IPS-11a (cell line): Measurements from ENCODE around the gene GBX1.

Experiments
- H3K4me3 ChIP-seq: one replicate; pipeline ENCODE4 v1.5.1; 2013; ENCODE audit warnings: low read depth, low read length, control low read depth

The GBX1 gene

DNA sequence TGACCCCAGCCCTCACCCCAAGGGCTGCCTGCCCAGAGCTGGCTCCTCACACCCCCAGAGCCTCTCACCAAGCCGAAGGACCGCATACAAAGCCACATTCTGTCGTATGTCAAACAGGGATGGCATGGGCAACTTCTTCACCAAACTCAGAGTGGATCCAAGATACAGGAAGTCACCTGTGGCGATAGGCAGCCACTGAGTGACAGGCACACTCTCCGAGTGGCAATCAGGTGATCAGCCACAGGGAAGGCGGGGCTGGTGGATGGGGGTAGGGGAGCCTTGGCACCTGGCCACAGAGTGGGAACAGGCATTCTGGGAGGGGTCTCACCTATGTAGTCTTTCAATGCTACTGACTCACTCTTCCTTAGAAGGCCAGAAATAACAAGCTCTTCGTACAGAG is 26.7 kb upstream of the GBX1 start:
- no peak overlapping the region for H3K4me3 ChIP-seq

DNA sequence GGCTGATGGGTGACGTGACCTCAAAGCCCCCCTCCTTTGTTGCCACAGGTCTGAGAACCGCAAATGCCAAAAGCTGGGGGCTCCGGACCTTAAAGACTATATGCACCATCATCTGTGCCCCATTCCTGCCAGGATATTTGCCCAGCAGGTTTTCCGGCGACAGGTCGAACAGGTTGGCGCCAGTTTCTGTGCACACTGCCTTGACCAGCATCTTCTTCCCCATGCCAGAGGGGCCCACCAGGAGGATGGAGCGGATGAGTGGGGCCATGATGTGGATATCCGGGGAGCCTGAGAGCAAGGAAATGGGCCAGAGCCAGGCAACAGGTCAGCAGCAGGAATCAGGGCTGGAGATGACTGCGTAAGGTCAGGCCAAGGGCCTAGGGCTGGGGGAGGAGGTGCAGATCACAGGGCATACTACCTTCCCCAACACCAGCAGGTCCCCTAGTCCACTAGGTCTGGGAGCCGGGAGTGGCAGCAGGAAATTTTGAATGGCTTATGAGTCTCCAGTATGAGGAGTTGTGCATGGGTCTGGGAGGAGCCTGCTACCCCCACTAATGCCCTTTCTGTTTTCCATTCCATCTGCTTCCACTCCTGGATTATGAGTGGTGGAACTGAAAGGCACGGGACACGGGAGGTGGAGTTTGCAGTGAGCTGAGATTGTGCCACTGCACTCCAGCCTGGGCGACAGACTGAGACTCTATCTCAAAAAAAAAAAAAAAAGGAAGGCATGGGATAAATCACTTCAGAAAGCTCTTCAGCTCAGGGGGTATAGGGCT is 25.9 kb upstream of the GBX1 start:
- no peak overlapping the region for H3K4me3 ChIP-seq

DNA sequence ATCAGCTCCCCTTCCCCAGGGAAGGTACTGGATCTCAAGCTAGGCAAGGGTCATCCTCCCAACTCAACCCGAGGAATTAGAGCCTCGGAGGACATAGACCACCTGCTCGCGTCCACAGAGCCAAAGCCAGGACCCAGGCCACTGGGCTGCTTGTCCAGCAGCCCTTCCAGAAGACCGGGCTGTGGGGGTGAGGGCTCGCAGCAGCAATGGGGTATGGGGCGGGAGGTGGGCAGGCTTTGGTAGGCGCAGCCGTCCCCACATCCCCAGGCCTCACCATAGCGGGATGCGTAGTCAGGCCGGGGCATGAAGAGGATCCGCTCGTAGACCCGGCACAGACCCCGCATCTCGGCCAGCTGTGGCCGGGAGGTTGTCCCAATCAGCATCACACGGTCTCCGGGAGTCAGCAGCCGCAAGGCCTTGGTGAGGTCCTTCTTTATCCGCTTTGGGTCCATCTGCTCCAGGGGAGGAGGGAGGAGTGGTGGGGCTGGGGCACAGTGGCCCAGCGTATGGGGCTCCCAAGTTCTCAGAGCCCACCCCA is 24.6 kb upstream of the GBX1 start:
- no peak overlapping the region for H3K4me3 ChIP-seq

DNA sequence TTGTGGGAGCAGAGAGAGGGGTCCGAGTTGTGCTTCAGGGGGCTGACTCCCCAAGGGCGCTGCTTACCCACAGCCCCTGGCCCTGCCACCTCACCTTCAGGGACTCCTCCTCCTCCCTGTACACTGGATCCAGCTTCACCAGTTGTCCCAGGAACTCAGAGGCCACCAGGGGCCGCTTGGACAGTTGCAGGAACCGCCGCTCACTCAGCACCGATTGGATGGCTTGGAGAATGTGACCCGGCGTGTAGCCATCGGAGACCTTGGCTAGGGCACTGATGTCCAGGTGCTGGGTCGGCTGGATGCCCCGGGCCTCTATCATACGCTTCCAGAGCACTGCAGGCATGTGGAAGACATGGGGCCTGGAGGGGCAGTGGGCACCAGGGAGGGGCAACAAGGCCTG is 24.1 kb upstream of the GBX1 start:
- H3K4me3 ChIP-seq = no peak overlapping the region

DNA sequence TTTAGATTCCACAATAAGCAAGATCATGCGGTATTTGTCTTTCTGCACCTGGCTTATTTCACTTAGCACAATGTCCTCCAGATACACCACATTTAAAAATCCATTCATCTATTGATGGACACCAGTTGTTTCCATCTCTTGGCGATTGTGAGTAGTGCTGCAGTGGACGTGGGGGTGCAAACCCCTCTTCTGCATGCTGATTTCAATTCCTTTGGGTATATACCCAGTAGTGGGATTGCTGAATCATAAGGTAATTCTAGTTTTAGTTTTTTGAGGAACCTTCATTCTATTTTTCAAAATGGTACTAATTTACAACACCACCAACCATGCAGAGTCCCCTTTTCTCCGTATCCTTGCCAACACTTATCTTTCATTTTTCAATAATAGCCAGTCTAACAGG is 21.5 kb upstream of the GBX1 start:
- H3K4me3 ChIP-seq = no peak overlapping the region

DNA sequence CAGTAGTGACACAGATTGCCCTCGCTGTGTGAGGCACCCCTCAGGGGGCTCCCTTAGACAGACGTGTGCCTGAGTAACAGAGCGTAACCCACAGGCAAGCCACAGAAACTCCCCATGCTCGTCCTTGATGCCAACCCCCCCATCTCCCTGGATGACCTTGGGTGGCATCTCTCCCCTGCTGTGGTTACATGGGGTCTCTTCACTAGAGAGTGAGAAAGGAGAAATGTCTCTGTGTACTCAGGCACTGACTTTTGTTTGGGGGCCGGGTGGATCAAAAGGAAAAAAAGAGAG is 20.7 kb upstream of the GBX1 start:
- H3K4me3 ChIP-seq = no peak overlapping the region

DNA sequence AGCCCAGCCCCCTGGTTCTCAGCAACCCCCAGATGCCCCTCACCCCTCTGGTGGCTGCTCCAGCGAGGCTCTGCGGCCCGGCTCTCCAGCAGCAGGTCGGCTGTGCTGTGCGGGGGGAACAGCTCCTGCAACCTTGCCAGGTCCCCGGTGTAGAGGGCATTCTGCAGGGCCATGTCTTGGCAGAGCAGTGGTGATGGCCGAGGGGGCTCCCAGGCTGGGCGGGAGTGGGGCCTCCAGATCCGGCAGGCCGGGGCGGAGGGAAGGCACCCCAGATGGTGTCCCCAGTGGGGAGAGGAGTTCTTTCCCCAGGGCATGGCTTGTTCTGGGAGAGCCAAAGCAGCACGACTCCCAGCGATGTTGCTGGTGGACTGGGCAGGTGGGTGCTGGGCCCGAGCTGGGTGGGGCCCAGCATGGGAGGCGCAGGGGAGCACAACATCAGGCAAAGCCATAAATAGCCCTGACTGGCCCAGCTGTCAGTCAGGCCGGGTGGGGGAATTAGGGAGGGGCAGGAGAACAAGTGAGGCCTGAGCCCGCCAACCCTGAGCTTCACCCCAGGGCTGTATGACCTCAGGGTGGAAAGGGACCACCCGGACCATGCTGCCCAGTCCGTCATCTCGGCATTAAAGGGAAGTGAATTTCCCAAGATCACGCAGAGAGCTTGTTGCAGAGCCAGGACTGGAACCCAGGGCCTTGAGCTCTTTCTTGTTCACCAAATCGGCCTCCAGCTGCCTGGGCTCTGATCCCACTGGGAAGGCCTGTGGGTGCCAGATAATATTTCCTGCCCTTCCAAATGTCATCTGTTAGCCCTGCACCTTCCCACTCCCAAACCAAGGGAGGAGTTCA is 20.1 kb upstream of the GBX1 start:
- no peak overlapping the region for H3K4me3 ChIP-seq

DNA sequence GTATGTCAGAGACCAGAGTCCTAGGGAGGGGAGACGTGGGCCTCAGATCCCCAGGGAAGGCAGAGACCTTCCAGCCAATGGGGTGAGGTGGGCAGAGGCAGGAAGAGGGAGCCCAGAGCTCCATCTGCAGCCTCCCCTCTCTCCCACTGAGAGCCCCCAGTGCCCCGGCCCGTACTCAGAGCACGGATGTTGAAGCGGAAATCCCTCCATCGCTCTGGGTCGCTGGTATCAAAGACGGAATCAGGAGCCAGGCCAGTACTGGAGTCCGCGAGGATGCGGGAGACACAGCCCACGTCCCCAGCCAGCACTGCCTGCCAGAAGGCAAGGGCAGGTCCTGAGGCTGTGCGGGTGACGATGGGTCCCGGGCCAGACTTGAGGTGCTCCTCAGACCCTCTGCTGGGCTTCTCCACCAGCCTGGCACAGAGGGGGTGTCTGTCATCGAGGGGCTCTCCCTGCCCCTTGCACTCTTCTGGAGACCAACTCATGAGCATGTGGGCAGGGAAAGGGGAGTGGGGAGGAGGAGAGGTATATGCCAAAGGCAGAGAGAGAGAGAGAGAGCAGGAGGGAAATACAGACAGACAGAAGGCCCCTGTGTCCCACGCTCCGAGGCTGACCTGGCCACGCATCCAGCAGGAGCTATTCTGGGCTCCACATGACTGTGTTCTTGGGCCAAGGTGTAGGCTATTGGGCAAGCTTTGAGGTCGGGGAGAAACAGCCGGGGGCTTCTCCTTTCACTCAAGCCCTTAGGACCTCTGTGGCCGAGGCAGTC is 19.3 kb upstream of the GBX1 start, which contains the start of gene ASB10:
Gene ASB10, minus strand, starts transcription at position 611 of the 769 bp plus-strand sequence. Its CDS starts 120 bp downstream, at position 491.
- H3K4me3 ChIP-seq = no peak within 1 kb of the TSS

DNA sequence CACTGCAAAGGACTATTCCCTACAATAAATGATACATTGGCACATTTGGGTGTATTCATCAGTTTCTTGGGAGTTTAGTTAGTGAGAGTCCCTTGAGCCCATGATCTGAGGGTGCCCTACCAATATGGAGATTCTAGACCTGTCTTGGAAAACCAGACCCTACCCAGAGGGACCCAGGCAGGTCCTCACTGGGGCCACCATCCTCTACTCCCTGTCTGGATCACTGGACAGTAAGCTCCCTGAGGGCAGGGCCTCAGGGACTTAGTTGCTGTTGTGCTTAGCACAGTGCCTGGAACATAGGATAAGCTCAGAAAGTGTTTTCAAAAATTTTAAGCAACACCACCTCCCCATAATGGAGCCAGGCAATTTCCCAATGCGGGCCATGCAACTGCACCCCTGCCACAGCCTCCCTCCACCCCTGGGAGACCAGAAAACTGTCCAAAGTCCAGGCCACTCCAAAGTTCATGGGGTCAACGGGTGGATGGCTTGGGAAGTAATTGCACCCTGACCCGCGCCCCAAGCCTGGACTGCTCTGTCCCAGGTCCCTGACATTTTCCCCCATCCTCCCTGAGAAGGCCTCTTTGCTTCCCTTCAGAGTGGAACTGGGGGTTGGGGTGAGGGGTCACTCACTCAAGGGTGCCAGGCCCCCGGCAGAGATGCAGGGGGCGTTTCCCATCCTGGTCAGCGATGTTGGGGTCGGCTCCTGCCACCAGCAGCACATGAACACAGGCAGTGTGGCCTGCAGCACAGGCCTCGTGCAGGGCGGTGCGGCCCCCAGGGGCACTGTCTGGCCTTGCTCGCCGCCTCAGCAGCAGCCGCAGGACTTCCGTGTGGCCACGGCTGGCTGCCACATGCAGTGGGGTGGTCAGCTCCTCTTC is 18.5 kb upstream of the GBX1 start:
- H3K4me3 ChIP-seq = no peak overlapping the region

DNA sequence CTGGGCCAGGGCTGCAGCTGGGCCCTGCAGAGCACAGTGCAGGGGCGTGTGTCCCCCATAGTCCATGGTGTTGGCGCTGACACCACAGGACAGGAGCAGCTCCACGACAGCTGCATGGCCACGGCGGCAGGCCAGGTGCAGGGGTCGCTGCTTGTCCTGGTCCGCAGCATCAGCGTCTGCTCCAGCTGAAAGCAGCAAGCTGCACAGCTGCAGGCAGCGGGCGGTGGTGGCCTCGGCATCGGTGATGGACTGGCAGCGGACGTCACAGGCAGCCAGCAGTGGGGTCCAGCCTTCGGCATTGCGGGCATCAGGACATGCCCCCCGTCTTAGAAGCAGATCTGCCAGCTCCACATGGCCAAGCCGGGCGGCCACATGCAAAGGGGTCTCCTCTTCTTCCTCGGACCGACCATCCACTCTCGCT is 13.5 kb upstream of the GBX1 start:
- no peak overlapping the region for H3K4me3 ChIP-seq

DNA sequence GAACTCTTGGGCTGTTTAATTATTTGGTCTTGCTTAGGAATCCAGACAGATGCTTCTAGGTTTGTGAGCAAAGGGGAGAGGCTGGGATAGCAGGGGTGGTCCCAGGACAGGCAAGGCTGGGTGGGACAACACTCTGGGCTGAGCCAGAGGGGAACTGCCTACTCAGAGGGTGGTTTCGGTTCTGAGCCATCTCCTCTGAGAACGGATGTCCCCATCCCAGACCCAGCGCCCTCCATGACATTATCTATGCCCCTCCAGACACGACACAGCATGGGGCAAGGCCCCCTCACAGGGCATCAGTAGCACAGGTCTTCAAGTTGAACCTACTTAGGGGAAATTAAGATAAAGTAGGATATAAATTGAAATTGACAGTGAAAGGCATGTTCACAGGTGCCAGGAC is 12.5 kb upstream of the GBX1 start:
- H3K4me3 ChIP-seq = no peak overlapping the region

DNA sequence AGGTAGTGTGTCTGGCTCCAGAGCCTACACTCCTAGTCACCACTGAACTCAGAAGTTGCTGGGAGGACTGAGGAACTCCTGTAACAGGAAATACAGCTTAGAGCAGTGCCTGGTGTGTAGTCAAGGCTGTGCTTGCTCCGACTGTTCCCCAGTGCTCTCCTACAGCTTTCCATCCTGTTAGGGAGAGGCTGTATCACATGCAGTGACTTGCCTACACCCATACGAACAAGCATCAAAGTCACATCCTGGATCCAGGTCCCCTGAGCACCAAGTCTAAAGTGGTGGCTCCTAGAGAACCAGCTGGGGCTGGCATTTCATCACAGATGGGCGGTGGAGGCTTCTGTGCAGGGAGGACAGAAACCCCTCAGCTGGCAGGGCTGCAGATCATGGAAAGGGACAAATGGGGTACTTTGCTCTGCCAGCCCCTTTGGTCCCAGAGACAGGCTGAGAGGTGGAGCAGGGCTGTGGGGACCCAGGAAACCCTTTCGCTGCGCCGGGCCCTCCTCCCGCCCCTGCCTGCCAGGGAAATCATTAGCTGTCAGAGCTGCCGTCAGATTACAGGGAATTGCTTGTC is 11.9 kb upstream of the GBX1 start:
- H3K4me3 ChIP-seq = no peak overlapping the region

DNA sequence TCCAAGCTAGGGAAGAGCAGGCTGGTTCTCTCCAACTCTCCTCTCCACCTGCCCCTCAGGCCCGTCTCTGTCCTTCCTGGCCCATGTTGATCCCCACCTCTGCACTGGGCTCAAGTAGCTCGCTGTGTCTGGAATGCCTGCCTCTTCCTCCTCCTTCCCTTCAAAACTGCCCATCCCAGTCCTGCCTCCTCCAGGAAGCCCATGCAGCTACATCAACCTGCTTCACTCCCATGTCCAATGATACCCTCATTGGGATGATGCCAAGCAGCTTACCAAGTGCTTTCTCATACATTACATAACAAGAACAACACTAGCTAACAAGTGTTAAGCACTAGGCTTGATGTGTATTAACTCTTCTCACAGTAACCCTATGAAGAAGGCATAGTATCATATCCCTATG is 11.3 kb upstream of the GBX1 start:
- H3K4me3 ChIP-seq = no peak overlapping the region

DNA sequence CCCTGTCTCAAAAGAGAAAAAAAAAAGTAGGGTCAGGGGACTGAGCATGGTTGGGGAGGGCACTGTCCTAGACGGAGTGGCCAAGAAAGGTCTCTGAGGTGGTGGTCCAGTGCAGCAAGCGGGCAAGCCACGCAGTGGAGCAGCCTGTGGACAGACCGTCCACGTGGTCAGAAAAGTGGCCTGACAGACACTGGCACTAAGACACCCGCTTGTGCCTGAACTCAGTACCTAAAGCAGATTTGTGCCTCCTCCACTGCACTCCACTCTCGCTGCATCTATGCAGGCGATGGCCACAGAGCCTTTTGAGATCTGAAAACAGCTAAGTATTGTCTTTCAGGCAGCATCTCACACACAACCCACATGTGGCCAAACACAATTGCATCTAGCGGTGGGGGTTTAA is 10.7 kb upstream of the GBX1 start:
- H3K4me3 ChIP-seq = no peak overlapping the region

DNA sequence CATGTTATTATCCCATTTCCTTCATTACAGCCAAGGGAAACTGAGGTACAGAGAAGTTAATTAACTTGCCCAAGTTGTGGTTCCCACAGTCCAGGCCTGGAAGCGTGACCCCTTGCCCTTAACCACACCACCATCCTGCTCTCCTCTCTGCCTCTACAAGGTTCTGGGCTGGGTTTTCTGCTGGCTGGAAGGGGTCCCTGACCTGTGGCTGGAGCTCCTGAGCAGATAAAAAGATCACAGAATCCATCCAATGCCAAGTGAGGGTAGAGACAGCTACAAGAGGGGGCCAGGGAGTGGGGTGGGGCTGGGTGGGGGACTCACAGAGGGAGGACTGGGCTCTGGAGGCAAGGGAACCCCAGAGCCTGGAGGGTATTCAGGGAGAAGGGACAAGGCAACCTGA is 9.8 kb upstream of the GBX1 start:
- H3K4me3 ChIP-seq = no peak overlapping the region

DNA sequence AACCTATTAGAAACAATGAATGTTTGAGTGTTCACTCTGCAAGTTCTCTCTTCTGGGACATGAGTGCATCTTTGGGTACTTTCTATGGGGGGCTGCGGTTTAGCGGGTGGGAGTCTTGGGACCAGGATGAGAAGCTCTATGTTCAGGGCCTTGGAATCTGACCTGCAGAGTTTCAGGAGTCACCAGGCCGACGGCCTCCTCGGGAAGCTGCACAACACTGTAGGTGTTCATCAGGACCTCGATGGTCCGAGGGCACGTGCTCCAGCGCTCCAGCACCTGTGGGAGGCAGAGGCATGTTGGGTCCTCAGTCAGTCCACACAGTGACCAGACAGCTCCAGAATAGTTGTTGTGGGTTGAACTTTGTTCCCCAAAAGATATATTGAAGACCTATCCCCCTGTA is 8.9 kb upstream of the GBX1 start:
- H3K4me3 ChIP-seq = no peak overlapping the region

DNA sequence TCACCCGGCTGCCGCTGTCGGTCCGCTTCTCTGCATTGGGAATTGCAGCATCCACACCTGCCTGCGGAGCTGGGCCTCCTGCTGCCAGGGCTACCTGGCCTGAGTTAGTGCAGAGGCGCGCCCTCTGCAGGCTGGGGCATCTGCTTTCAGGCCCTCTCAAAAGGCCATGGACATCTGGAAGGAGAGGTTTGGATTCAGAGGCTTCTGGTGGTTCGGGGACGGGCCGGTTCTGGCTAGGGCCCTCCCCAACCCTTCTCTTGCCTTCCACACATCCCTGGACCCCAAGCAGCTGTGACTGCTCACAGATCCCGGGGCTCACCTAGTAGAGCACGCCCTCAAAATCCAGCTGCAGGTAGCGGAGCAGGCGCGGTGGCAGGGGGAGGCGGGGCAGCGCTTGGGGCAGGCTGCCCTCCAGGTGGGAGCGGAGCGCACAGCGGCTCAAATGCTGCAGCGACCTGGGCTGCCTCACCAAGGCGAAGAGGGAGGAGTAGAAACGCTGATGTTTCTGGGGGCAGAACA is 8.4 kb upstream of the GBX1 start:
- H3K4me3 ChIP-seq = no peak overlapping the region

DNA sequence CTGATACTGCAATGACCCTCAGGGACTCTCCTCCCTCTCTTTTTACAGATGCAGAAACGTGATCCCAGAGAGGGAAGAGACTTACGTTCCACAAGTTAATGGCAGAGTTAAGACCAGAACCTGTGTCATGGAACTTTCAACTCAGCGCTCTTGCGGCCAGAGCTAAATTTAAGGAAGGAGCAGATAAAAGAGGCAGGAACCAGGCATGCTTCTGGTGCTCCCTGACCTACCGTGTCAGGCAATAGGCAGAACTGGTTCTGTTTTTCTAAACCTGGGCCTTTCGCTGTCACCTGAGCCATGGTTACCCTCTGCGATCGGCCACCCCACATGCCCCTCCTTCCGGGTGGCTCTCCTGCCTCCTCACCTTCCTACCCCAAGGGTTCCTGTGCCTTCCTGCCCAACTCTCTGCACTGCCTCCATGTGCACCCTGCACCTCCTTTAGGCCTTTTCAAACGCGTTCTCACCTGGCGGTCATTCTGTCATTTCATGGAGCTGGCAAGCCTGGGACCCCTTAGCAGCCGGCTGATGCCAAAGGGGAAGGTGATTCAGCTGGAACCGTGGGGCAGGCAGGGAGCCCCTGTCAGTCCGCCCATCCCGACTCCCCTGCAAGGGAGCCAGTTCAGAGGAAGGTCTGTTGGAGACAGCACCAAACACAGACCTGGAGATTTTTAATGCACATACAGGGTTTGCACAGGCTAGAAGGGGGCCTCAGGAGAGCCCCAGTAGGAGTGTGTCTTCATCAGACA is 7.7 kb upstream of the GBX1 start:
- no peak overlapping the region for H3K4me3 ChIP-seq
